HG02884 (cell line): ENCODE results near the gene EPB42.

Experiments
- ATAC-seq: cut with Tn5 transposase; IDR thresholded peaks from one replicate; pipeline ENCODE4 v1.9.1; 2021; ENCODE audit warnings: mild to moderate bottlenecking, moderate library complexity; ENCODE audit not compliant: unreplicated experiment

Gene EPB42

DNA sequence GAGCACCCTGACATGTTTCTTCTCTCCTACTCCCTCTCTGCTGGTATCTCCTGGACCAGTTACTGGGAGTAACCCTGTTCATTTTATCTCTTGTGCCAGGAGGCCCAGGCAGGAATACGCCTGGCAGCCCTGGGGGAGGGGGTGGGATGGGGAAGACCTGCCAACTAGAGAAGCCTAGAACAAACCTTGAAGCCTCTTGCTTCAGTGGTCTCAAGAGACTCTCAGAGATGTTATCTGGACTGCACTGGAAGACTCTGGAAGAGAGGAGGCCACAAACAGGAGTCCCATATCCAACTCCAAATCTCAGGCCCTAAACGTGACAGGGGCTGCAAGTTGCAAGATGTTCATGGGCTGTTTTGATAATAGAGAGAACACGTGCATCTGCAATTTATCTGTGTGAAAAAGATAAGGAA is at the start of gene EPB42:
Gene EPB42 (minus strand): TSS at position 28 of the 413 bp plus-strand sequence. CDS start 193 bp downstream, outside the sequence.
- no peak for ATAC-seq

DNA sequence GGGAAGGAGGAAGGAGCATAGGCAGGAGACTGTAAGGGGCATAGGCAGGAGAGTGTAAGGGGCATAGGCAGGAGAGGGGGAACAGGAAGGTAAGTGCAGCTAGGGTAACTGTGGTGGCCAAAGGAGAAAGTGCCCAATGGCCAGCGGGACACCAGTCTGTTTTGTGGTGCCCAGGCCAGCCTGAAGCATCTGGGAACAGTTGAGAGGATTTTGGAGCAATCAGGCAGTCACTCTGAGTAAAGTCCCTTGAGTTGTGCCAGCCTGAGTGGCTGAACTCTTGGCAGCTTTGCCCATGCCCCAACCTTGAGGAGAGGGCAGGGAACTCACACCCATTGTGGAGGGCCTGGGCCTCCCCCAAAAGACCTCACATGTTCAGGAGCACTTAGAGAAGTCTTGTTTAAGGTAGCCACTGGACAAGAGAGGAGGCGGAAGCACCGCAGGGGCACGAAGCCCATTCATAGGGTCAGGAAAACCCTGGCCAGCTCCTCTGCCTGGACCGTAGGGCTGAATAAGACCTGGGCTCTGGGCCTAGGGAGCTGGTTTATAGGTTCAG is 49.4 kb upstream of the EPB42 start:
- no peak for ATAC-seq

DNA sequence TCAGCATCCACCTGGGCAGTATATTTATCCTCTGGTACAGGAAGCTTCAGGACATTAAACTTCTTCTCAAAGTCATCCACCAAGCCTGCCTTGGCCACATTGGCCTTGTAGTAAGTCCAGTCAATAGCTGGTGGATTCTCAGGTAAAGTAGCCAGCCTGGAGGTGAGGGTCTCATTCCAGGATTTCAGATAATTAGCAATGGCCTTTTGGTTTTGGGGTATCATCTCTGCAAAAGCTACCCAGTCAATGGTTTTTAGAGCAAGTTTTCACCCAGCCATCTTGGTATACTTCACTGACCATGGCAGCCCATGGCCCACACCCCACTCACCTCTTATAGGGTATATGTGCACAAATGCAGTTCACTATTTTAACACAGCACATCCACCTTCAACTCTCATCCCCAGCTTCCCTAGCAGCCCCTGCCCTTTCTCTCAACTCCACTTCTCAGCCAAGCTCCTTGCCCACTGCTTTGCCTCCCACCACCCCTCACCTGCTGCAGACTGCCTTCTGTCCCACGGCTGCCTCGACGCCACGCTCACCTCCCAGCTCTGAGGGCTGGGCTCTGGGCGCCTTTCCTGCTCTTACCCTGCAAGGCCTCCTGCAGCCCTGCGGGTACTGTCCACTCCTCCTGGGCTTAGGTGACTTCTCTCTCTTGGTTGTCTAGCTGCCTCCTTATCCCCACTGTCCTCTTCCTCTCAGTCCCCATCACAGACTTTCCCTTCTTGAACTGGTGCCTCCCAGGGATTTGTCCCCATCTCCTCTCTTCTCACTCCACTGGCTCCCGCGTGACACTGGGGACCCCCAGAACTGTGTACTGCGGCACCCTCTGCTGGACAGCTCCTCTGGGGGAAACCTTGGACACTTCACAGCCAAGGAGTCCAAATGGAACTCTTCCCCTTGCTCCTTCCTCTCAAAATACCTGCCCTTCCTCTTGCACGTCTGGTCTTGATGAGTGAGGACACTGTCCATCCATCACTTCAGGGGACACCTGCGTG is 47.6 kb upstream of the EPB42 start:
- ATAC-seq: no peak

DNA sequence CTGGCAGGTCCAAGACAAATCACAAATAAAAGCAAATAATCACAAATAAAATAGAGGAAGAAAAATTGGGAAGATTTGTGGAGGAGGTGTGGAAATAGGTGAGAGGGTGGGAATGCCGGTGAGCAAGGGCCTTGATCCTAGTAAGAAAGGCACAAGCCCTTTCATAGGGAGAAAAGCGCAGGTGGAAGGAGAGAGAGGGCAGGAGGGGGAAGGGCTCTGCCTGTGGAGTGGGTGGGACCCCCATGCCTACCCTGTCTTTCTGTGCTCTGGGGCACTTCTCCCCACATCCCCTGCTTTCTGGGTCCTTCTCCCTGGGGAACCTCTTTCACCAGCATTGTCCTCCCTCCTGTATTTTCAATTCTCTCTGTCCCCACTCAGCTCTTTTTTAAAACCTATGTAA is 46.6 kb upstream of the EPB42 start:
- no peak for ATAC-seq

DNA sequence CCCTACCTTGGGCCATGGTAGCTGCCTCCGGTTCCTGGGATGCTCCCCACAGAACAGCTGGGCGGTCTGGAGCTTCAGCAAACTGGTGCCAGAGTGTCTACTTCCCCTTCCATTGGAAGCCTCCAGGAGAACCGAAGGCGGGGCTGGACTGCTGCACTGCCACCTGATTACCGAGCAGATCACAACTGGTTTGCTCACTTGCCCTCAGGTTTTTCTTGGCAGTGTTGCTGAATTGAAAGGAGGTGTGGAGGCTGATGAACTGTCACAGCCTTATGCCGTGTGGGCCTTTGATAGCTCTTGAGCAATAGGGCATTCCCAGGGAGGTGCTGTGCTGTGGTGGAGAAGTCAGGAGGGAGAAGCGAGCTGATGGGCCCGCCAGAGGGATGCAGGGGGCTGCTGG is 46.0 kb upstream of the EPB42 start, which contains the start of gene TGM5:
Gene TGM5 (minus strand): TSS at position 95 of the 400 bp plus-strand sequence. CDS start 79 bp downstream, at position 16.
- no peak for ATAC-seq

DNA sequence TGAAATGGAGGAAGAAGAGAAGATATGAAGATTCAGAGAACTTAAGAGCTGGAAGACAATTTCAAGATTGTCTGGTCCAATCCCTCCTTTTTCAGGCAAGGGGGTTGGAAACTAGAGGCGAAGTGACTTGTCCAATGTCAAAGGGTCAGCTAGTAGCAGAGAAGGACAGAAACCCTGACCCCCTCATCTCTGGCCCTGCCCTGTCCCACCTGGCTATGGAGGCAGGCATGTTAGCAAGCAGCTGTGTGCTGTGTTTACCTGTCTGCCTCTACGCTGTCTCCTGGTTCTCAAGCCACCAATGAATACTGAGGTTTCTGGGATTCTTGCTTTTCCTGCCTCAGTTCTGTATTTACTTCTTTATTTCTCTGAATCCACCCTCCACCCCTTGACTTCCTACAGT is 45.6 kb upstream of the EPB42 start:
- ATAC-seq: no peak

DNA sequence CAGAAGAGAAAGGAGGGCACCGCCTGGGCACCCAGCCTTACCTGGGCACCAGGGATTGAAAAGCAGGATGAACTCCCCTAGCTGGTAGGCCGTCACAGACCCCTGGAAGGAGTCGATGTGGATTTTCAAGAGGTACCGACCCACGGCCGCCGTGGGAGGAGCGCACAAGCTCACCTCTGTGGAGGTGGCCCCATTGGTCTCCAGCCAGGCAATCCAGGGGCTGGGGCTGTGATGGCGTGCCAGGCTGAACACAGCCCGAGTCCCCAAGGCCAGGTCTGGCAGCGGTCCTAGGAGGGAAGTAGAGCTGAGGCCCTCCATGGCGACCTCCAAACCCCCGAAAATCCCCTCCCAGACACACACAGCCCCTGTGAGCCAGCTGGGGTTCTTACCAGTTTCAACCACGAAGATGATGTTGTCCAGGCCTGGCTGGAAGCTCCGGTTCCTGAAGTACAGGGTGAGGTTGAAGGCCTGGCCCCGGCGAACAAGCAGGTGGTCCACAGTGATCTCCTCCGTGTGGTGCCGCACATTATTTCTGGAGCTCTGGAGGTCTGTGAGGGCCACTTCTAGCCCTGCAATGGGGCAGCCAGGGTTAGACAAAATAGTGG is 39.3 kb upstream of the EPB42 start:
- no peak for ATAC-seq

- no peak for ATAC-seq
Observed at GRCh38 chr15:43258781-43259180, 38.0 kb upstream of the EPB42 start.

GRCh38 chr15:43256341-43256740 is 35.5 kb upstream of the EPB42 start:
- ATAC-seq: no peak

DNA sequence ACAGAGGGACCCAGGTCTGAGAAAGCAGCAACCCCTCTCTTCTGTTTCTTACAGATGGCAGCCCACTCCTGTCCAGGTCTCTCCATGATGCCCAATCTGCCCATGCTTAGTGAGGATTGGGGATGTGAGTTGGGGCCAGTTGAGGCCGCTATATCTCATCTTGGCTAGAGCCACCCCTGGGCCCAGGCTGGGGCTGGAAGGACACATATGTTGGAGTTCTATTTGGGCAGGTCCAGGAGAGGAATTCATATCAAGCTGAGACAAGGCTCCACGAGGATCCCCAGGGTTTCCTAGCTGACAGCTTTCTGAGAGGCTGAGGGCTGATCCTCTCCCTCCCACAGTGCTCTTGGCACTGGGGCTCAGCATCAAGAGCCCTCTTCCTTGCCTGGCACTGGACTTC is 34.6 kb upstream of the EPB42 start:
- ATAC-seq: no peak

DNA sequence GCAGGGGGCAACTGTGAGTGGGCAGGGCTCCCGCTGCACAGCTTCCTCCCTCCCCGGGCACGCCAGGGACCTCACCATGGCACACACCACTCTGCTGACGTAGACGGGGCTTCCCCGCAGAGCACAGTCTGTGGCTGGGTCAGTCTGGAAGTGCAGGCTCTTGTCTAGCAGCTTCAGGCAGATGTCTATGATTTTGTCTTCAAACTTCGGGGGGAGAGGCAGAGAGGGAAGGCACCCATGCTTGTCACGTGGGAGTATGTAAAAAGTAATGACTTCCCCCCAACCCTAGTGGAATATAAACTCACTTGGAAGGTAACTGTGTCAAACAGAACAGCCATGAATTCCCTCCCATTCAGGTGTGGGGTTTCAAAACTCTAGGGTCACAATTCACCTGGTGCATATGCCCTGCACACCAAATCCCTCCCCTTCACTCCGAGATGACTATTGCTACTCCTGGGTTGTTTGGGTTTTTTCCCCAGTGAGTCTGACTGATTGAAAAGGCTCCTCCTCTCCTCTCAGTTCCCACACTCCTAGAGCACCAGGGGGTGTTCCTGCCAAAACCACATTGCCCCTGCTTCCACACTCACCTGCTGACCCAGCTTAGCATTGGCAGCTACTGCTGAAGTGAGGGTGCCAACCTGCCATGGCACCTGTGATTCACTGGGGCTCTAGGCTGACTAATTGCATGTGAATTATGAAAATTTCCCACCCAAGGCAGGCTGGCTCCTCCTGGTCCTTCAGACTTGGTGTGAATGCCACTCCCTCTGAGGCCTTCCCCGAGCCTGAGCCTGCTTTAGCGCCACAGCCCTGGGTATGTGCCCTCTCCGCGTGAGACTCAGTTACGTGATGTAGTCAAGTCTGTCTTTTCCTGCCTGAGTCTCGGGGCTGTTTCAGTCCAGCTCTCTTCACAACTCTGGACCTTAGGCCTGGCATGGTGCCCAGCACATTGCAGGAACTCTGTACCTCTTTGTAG is 32.9 kb upstream of the EPB42 start:
- peak; percentile 51 for ATAC-seq

DNA sequence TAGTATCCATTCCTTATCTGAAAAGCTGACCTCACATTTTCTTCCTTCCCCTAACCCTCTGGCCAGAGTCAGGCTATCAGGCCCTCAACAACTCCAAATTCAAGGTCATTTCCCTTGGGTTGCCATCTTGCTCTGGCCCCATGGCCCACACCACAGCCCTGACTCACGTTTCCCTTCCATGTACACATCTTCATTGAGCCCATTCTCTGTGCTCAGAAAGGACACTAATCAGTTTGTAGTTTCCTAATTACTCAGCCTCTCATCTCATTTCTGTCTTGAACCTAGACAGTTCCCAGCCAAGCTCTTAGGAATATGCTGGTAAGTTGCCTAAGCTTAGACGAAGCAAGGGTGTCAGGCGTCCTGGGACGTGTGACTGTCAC is 31.0 kb upstream of the EPB42 start:
- no peak for ATAC-seq

GRCh38 chr15:43251185-43251870 is 30.5 kb upstream of the EPB42 start:
- no peak for ATAC-seq

DNA sequence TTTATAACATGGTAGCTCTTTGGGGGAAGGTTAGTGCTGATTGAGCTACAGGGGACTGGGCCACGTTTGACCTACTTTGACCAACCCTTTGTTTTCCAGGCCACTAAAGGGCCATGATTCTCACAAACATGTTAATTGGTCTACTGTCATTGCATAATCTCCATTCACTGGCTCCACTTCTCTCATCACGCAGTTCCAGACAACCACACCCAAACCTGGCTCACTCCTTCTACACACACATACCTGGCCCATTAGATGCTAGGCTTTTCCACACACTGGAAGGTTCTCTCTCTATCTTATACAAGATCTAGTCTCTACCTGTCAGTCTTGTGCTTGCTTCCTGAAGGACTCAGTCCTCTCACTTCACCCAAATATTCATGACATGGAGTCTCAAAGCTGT is 30.0 kb upstream of the EPB42 start:
- no peak for ATAC-seq

DNA sequence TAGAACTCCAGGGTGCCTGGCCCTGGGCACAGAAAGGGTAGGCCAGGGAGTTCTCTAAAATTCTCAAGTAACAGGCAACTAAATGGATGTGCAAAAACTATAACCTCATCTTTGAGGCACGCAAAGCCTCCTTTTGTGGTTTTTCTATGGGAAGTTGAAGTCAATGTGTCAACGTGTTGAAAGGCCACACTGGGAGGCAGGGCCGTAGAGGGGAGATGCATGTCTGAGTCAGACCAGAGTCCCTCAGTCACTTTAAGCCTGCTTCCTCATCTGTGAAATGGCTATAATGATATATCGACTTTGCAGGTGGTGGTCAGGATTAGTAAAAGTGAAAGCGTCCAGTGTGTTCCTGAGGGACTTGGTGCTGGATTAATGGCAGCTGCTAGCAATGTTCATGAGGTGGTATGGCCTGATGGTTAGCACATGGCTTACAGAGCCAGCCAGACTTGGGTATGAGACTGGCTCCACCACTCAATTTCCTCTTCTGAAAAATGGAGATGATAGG is 28.9 kb upstream of the EPB42 start:
- ATAC-seq: peak; percentile 50

DNA sequence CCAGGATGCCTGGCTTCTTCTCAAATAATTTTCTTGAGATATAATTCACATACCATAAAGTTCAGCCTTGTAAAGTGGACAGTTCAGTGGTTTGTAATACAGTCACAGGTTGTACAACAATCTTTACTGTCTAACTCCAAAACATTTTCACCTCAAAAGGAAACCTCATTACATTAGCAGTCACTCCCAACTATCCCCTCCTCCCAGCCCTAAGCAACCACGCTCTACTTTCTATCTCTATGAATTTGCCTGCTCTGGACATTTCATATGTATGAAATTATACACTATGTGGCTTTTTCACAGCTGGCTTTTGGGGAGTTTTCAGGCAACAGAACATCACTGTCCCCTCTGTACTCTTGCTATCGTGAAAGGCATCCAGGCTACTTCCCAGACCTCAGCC is 28.4 kb upstream of the EPB42 start:
- ATAC-seq: peak; percentile 2

- ATAC-seq: no peak
Observed at GRCh38 chr15:43246261-43246774, 25.5 kb upstream of the EPB42 start.

DNA sequence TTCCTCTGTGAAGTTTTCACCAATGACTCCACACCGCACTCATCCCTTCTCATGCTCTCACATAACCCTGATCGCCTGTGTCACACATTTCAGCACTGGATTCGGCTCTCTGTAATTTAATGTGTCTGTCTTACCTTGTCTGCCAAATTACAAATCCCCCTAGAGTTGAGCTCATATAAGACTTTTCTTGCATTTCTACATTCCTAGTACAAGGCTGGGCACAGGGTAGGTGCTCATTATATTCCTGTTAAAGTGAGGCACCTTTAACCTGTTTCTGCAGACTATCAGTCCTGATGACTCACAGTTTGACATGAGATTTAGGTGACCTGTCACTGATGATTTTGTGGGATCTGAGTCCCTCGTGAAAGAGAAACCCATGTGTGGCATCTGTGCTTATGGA is 23.3 kb upstream of the EPB42 start:
- no peak for ATAC-seq

GRCh38 chr15:43243020-43243645 is 22.3 kb upstream of the EPB42 start:
- ATAC-seq: no peak
